MM.1S (cell line): Measurements from ENCODE around the gene TRMT10B.

Experiments used
- EZH2phosphoT487 ChIP-seq: fragments of 300-600 bp; sonication (generic); IDR thresholded peaks from 2 replicates; pipeline ENCODE4 v1.6.1; 2018; ENCODE audit warnings: antibody characterized with exemption, low read length
- TF ChIP-seq, protein P1 (sequence below): fragments of 300-600 bp; sonication (generic); IDR thresholded peaks from 2 replicates; pipeline ENCODE4 v1.5.1; 2016; ENCODE audit warnings: antibody characterized with exemption, low read length, mixed read lengths

DNA sequence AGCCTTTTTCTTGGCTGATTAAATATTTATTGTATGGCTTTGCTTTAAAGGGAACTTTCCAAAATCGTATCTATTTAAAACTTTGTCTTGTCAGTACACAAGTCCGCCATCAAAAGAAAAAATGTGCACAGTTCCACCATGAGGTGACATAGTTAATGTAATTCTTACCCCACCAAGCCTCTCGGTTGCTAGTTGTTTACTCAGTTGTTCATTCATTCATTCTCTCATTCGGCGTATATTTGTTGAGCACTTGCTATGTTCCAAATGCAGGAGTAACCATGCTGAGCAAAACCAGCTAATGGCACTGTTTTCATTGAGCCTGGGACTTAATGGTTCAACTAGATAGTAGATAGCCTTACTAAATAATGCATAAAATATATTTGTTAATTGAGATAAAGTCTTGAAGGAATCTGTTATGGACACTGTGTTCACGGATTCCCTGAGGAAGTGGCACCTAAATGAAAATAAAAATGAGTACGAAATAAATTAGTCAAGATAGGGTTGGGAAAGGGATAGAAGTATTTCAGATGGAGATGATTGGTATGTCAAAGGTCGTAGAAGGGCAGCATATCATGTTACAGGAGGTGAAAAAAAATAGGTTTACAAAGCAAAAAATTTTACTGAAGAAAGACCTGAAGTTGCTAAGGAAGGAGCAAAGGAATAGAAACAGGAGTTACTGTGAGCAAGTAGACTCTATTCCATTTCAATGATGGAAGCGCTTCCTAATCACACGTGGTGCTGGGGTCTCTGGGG lies 48.5 kb downstream of the TRMT10B start:
- TF ChIP-seq, protein P1, sequence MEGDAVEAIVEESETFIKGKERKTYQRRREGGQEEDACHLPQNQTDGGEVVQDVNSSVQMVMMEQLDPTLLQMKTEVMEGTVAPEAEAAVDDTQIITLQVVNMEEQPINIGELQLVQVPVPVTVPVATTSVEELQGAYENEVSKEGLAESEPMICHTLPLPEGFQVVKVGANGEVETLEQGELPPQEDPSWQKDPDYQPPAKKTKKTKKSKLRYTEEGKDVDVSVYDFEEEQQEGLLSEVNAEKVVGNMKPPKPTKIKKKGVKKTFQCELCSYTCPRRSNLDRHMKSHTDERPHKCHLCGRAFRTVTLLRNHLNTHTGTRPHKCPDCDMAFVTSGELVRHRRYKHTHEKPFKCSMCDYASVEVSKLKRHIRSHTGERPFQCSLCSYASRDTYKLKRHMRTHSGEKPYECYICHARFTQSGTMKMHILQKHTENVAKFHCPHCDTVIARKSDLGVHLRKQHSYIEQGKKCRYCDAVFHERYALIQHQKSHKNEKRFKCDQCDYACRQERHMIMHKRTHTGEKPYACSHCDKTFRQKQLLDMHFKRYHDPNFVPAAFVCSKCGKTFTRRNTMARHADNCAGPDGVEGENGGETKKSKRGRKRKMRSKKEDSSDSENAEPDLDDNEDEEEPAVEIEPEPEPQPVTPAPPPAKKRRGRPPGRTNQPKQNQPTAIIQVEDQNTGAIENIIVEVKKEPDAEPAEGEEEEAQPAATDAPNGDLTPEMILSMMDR, result no peak
- TF ChIP-seq EZH2phosphoT487, result no peak
